Measurements from ENCODE around the gene HYAL3. TPM values are rescaled to one million over a fixed set of nuclear protein-coding genes. Genes with fewer than 3 reads are reported as not detected.

HYAL3 gene
- total RNA-seq, 1 donor from 2014 or later = 3.7 TPM

DNA sequence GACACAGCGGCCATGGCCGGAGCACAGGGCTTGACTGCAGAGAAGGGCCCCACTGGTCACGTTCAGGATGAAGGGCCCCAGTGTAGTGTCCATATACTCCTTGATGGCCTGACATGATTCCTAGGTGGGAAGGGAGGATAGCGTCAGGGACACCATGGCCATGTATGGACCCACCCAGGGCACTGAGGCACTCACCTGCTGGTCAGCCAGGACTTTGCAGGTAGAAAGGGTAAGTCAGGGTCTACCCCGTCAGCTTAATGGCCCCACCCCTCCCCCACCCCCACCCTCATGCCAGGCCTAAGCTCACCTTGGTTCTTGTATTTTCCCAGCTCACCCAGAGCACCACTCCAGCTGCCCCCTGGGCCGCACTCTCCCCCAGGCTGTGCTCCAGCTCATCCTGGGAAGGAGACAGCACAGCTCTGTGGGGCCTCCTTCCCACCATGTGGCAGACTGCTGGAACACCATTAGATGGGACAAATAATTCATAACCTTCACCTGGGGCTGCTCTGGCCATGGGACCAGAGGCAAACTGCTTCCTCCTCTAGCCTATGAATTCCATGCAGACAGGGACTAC is 1.6 kb upstream of the HYAL3 start:
- peak overlapping the region; percentile 84 to 86 (median 86) for H3K4me3 ChIP-seq (ENCODE audit: low read length in 3 of 3)
- H3K9me3 ChIP-seq (ENCODE audit: control insufficient read depth in 3 of 3, low read length in 3 of 3) = no peaks in the 10 kb centered on the region
- H3K9ac ChIP-seq (ENCODE audit: low read depth in 1 of 3, low read length in 3 of 3) = peak overlapping the region; percentile 83 to 96 (median 94)
- H3K27me3 ChIP-seq (ENCODE audit: control insufficient read depth in 3 of 3, insufficient read depth in 3 of 3, low read length in 3 of 3) = no peaks in the 10 kb centered on the region
- H3K27ac ChIP-seq (ENCODE audit: low read depth, low read length) = peak overlapping the region; percentile 88
- peaks cover 44 to 54% (median 44%) of the 10 kb centered on the region in 3 donors for H3K4me1 ChIP-seq (ENCODE audit: control insufficient read depth in 3 of 3, insufficient read depth in 3 of 3, low read length in 3 of 3)
- H3K36me3 ChIP-seq (ENCODE audit: control insufficient read depth in 3 of 3, insufficient read depth in 3 of 3, low read length in 3 of 3) = peaks cover 0 to 5% (median 4%) of the 10 kb centered on the region in 3 donors

DNA sequence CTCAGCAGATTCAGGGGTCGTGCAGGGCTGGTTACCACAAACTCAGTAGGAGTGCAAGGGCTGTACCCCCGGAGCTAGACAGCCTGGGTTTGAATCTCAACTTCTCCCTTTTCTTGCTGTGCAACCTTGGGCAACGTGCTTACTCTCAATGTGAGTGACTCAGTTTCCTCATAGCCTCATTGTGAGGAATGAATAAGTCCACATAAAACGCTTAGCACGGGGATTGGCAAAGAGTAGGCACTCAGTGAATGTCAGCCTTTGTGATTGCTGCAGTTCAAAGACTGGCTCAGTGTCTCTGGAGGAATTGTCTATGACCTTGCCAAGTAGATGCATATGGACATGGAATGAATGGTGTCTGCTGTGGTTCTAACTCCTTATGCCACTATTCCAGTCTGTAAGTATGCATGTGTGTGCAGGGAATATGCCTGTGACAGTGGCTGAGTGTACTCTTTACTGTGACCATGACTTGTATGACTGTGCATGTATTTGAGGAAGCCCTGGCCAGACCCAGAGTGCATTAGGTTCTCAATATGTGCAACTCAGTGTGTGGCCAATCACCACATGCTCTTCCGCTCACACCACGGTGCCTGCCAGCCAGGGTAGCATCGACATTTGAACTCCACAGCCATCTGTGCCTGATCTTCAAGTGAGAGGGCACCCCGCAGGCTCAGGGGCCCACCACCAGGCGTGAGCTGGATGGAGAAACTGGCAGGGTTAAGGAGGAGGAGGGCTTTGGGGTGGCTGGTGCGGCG is 900 bp upstream of the HYAL3 start:
- H3K27ac ChIP-seq (ENCODE audit: low read depth, low read length) = peak overlapping the region; percentile 88
- H3K9ac ChIP-seq (ENCODE audit: low read depth in 1 of 3, low read length in 3 of 3) = peak overlapping the region; percentile 83 to 96 (median 94)
- peaks cover 0 to 5% (median 4%) of the 10 kb centered on the region in 3 donors for H3K36me3 ChIP-seq (ENCODE audit: control insufficient read depth in 3 of 3, insufficient read depth in 3 of 3, low read length in 3 of 3)
- peaks cover 44 to 54% (median 44%) of the 10 kb centered on the region in 3 donors for H3K4me1 ChIP-seq (ENCODE audit: control insufficient read depth in 3 of 3, insufficient read depth in 3 of 3, low read length in 3 of 3)
- H3K9me3 ChIP-seq (ENCODE audit: control insufficient read depth in 3 of 3, low read length in 3 of 3) = no peaks in the 10 kb centered on the region
- no peaks in the 10 kb centered on the region for H3K27me3 ChIP-seq (ENCODE audit: control insufficient read depth in 3 of 3, insufficient read depth in 3 of 3, low read length in 3 of 3)
- peak overlapping the region; percentile 84 to 86 (median 86) for H3K4me3 ChIP-seq (ENCODE audit: low read length in 3 of 3)

DNA sequence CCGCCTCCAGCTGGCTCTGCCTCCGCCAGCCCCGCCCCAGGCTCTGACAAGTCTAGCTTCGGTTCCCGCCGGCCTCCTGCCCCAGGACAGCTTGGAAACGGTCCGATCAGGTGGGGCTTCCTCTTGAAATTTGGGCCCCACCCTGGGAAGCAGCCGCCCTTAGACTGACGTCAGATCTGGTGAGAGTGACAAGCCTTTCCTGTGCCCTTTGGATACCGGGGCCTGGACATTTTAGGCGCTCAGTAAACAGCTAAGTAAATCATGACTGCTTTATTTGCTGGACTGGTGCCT is 378 bp upstream of the HYAL3 start:
- H3K4me3 ChIP-seq (ENCODE audit: low read length in 3 of 3) = peak overlapping the region; percentile 84 to 86 (median 86)
- peaks cover 44 to 54% (median 44%) of the 10 kb centered on the region in 3 donors for H3K4me1 ChIP-seq (ENCODE audit: control insufficient read depth in 3 of 3, insufficient read depth in 3 of 3, low read length in 3 of 3)
- H3K9ac ChIP-seq (ENCODE audit: low read depth in 1 of 3, low read length in 3 of 3) = peak overlapping the region; percentile 83 to 96 (median 94)
- H3K27ac ChIP-seq (ENCODE audit: low read depth, low read length) = peak overlapping the region; percentile 88
- H3K9me3 ChIP-seq (ENCODE audit: control insufficient read depth in 3 of 3, low read length in 3 of 3) = no peaks in the 10 kb centered on the region
- H3K27me3 ChIP-seq (ENCODE audit: control insufficient read depth in 3 of 3, insufficient read depth in 3 of 3, low read length in 3 of 3) = no peaks in the 10 kb centered on the region
- H3K36me3 ChIP-seq (ENCODE audit: control insufficient read depth in 3 of 3, insufficient read depth in 3 of 3, low read length in 3 of 3) = peaks cover 0 to 5% (median 4%) of the 10 kb centered on the region in 3 donors

DNA sequence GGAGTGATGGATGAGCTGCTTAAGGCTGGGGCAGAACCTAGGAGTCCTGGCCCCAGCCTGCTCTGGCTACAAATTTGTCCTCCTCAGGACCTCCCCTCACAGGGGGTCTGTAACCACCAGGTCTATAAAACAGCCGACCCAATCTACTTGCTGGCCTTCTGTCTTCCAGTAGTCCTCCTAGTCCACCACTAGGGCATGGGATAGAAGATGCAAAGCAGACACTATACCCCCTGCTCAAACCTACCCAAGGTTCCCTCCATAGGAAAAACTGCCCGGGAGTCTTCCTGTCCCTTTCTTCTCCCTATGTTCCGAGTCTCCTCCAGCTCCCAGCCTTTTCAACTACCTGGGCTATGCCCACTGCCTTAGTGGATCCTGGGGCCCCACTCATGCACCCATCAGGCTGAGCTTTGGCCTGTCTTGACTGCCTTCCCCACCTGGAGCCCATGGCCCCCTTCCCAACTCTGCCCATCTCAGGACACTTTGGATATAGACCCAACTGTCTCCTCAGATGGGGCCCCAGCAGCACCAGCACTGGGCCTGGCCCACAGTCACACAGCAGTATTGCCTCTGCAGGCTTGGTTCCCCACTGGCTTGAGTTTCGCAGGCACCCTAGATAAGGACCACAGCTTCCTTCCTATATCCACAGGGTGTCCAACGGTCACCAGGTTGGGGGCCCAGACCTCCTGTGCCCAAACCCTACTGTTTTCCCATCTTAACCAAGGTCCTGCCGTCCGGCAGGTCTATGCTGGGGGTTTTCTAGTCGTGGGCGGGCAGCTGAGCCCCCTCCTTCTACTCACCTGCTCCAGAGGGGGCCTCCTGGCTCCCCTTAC is 1.1 kb downstream of the HYAL3 start:
- Histone ChIP-seq H3K27ac (ENCODE audit: low read depth, low read length) (peak overlapping the region; percentile 88), H3K4me1 (ENCODE audit: control insufficient read depth in 3 of 3, insufficient read depth in 3 of 3, low read length in 3 of 3) (peaks cover 44 to 55% (median 48%) of the 10 kb centered on the region in 3 donors), H3K27me3 (ENCODE audit: control insufficient read depth in 3 of 3, insufficient read depth in 3 of 3, low read length in 3 of 3) (no peaks in the 10 kb centered on the region), H3K4me3 (ENCODE audit: low read length in 3 of 3) (peak overlapping the region; percentile 96 to 98 (median 98)), H3K9me3 (ENCODE audit: control insufficient read depth in 3 of 3, low read length in 3 of 3) (no peaks in the 10 kb centered on the region), H3K36me3 (ENCODE audit: control insufficient read depth in 3 of 3, insufficient read depth in 3 of 3, low read length in 3 of 3) (peaks cover 0 to 5% (median 4%) of the 10 kb centered on the region in 3 donors), H3K9ac (ENCODE audit: low read depth in 1 of 3, low read length in 3 of 3) (peak overlapping the region; percentile 79 to 98 (median 93))

DNA sequence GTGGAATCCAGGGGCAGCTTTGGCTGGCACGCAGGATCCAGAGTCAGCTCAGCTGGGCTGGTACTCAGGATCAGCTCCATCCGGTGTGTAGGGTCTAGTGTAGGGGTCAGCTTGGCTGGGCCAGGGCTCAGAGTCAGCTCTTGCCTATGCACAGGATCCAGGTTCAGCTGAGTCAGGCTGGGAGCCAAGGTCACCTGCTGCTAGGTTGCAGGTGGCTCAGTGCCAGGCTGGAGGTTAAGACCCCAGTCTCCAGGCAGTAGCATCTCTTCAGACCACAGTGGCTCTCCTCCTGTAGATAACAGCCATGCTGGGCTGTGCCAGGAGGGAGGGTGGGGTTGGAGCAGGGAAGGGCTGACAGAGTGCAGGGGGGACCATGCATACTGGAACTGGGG is 1.8 kb downstream of the HYAL3 start:
- Histone ChIP-seq H3K36me3 (ENCODE audit: control insufficient read depth in 3 of 3, insufficient read depth in 3 of 3, low read length in 3 of 3) (peaks cover 0 to 5% (median 4%) of the 10 kb centered on the region in 3 donors), H3K27me3 (ENCODE audit: control insufficient read depth in 3 of 3, insufficient read depth in 3 of 3, low read length in 3 of 3) (no peaks in the 10 kb centered on the region), H3K27ac (ENCODE audit: low read depth, low read length) (no peak overlapping the region), H3K4me1 (ENCODE audit: control insufficient read depth in 3 of 3, insufficient read depth in 3 of 3, low read length in 3 of 3) (peaks cover 43 to 54% (median 47%) of the 10 kb centered on the region in 3 donors), H3K9ac (ENCODE audit: low read depth in 1 of 3, low read length in 3 of 3) (peak overlapping the region in 1 of 3 donors; percentile 16), H3K9me3 (ENCODE audit: control insufficient read depth in 3 of 3, low read length in 3 of 3) (no peaks in the 10 kb centered on the region), H3K4me3 (ENCODE audit: low read length in 3 of 3) (no peak overlapping the region)

DNA sequence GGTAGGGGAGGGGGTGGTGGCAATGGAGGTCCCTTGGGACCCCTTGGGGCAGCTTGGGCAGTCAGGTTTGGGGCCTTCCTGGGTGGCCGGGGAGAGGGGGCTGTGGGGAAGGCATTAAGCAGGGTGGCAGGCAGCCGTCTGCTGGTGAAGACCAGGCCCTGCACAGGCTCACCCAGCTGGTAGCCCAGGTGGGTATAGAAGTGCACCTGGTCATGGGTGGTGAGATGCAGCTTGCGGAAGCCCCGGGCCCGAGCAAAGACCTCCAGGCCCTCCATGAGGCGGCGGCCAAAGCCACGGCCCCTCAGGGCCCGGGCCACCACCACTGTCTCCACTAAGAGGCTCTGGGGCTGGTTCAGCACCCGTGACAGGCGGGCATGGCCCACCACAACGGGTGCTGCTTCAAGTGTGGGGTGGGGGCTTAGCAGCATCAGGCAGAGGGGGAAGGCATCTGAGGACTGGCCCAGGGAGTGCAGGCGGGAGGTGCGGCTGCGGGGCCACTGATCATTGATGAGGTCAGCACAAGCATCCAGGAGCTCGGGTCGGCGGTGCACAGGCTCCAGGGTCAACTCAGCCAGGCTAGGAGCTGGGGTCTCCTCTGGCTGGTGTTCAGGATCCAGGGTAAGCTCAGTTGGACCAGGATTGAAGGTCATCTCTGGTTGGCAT is 2.4 kb downstream of the HYAL3 start:
- Histone ChIP-seq H3K27ac (ENCODE audit: low read depth, low read length) (no peak overlapping the region), H3K4me3 (ENCODE audit: low read length in 3 of 3) (no peak overlapping the region), H3K9ac (ENCODE audit: low read depth in 1 of 3, low read length in 3 of 3) (no peak overlapping the region), H3K4me1 (ENCODE audit: control insufficient read depth in 3 of 3, insufficient read depth in 3 of 3, low read length in 3 of 3) (peaks cover 40 to 49% (median 42%) of the 10 kb centered on the region in 3 donors), H3K9me3 (ENCODE audit: control insufficient read depth in 3 of 3, low read length in 3 of 3) (no peaks in the 10 kb centered on the region), H3K27me3 (ENCODE audit: control insufficient read depth in 3 of 3, insufficient read depth in 3 of 3, low read length in 3 of 3) (no peaks in the 10 kb centered on the region), H3K36me3 (ENCODE audit: control insufficient read depth in 3 of 3, insufficient read depth in 3 of 3, low read length in 3 of 3) (peaks cover 0 to 5% (median 4%) of the 10 kb centered on the region in 3 donors)

DNA sequence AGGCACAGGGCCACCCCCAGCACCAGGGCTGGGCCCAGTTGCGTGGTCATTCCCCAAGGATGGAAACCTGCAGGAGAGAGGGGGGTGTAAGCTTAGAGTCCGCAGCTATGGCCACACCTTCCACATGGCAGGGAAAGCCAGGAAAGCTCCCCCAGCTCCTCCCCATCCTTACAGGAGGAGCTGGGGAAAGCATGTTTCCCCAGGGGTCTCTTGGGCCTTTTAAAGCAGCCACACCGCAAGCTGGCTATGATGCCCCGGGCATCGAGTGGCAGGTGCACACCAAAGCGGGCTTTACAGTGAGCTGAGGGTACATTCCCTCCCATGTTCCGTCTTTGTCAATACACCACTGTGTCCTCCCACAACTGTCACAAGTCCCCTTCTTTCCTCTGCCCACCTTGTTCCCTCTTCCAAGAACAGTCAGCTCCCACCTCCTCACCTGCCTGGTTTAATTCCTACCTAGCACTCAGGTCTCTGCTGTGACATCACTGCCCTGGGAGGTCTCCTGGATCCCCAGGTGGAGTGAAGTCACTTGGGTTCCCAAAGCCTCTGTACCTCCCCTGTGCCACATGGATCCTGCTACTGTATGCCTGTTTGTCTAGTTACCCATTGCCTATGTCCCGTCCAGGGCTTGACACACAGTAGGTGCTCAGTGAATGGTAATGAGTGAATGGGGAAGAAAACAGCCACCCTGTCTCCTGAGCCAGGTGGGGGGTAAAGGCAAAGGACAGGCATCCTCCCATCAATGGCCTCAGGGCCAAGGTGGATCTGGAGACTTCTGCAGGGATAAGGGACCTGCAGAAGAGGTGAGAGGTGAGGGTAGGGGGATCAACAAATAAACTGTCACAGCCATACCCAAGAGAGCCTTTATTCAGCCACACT is 3.4 kb downstream of the HYAL3 start:
- Histone ChIP-seq H3K9ac (ENCODE audit: low read depth in 1 of 3, low read length in 3 of 3) (no peak overlapping the region), H3K36me3 (ENCODE audit: control insufficient read depth in 3 of 3, insufficient read depth in 3 of 3, low read length in 3 of 3) (peaks cover 0 to 4% (median 2%) of the 10 kb centered on the region in 3 donors), H3K27ac (ENCODE audit: low read depth, low read length) (no peak overlapping the region), H3K9me3 (ENCODE audit: control insufficient read depth in 3 of 3, low read length in 3 of 3) (no peaks in the 10 kb centered on the region), H3K4me1 (ENCODE audit: control insufficient read depth in 3 of 3, insufficient read depth in 3 of 3, low read length in 3 of 3) (peaks cover 44 to 55% (median 45%) of the 10 kb centered on the region in 3 donors), H3K4me3 (ENCODE audit: low read length in 3 of 3) (no peak overlapping the region), H3K27me3 (ENCODE audit: control insufficient read depth in 3 of 3, insufficient read depth in 3 of 3, low read length in 3 of 3) (no peaks in the 10 kb centered on the region)

DNA sequence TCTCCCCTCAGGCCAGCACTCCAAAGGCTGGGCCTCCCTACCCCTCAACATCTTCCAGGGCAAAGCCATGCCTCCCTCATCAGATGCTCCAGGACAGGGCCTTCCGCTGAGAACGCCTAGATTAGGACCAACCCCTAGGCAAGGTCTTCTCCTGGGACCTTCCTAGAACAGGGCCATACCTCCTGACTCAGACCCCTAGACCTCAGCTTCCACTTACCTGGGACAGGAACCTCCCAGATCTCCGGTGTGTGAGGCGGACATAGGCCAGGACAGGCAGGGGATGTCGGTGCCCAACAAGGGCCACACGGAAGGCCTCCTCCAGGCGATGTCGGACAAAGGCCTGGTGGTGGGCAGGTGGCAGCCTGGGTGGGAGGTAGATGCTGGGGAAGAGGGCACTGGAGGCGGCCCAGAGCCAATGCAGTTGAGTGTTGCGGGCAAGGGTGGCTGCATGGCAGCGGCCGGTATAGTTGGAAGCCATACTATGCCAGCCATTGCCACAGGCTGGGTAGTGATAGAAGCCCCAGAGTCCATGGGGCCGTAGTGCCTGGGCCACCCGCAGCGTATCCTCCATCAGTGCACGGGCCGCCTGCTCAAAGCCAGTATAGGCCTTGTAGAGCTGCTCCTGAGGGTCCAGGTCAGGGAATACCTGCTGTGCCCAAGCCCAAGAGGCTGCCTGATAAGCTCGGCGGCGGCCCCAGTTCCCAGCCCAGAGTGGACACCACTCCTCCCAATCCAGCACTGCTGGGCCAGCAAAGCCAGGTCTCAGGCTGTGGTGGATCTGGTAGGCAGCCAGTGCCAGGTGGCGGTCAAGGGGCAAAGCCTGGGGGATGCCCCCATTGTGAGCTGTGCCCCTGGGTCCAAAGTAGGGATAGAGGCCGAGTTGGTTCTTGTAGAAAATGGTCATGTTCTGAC is 4.5 kb downstream of the HYAL3 start:
- Histone ChIP-seq H3K9me3 (ENCODE audit: control insufficient read depth in 3 of 3, low read length in 3 of 3) (no peaks in the 10 kb centered on the region), H3K36me3 (ENCODE audit: control insufficient read depth in 3 of 3, insufficient read depth in 3 of 3, low read length in 3 of 3) (peaks cover 6 to 12% (median 10%) of the 10 kb centered on the region in 3 donors), H3K27ac (ENCODE audit: low read depth, low read length) (no peak overlapping the region)

More for the DNA sequence above, 4.5 kb downstream of the HYAL3 start:
- H3K9ac ChIP-seq (ENCODE audit: low read depth in 1 of 3, low read length in 3 of 3) = no peak overlapping the region
- H3K4me1 ChIP-seq (ENCODE audit: control insufficient read depth in 3 of 3, insufficient read depth in 3 of 3, low read length in 3 of 3) = peaks cover 34 to 54% (median 36%) of the 10 kb centered on the region in 3 donors
- H3K27me3 ChIP-seq (ENCODE audit: control insufficient read depth in 3 of 3, insufficient read depth in 3 of 3, low read length in 3 of 3) = no peaks in the 10 kb centered on the region
- no peak overlapping the region for H3K4me3 ChIP-seq (ENCODE audit: low read length in 3 of 3)

Measured in skeletal muscle tissue (tissue), 4 donors.